Peyer's patch (tissue), 4 donors: ENCODE data around the gene GDNF.

Experiments
- CTCF ChIP-seq, 6 experiments: fragments of 450-650 bp in 4 of 6; fragments of 200-600 bp in 2 of 6; sonication (generic) in 1 of 6; IDR thresholded peaks; one replicate each; pipeline ENCODE4 v1.5.1; 2017 to 2019; ENCODE audit warnings: antibody characterized with exemption in 6 of 6, mild to moderate bottlenecking in 3 of 6, moderate library complexity in 1 of 6
- POLR2A ChIP-seq, 2 donors: fragments of 450-650 bp; IDR thresholded peaks; one replicate each; pipeline ENCODE4 v1.5.1; 2017; ENCODE audit warnings: antibody characterized with exemption in 2 of 2, mild to moderate bottlenecking in 2 of 2, moderate library complexity in 2 of 2

- no peak for TF ChIP-seq POLR2A (IDR thresholded peaks at IDR 0.05)
- no peak for TF ChIP-seq CTCF (IDR thresholded peaks at IDR 0.05)
These were observed 9.8 kb upstream of the GDNF start for GRCh38 chr5:37849641-37850040.
